Stimulated activated CD8-positive, alpha-beta memory T cell treated with anti-CD3 and anti-CD28 coated beads, Interleukin-7, amount 100 ng/mL, for 1 hour (primary cell): ENCODE results near the gene C2CD5.
"Not testable (repeated sequence)": the region's sequence is repeated elsewhere in the genome, so short reads cannot be mapped to it uniquely, and the experiment has no call there.

Experiments used
- DNase-seq, 2 donors: peaks; one replicate each; pipeline ENCODE4 v3.0.0-alpha.2; 2020; ENCODE audit warnings: low read depth in 2 of 2

Gene C2CD5

GRCh38 chr12:22480814-22481213 is 63.5 kb downstream of the C2CD5 start:
- DNase-seq = not testable (repeated sequence)

GRCh38 chr12:22480016-22480415 is 64.3 kb downstream of the C2CD5 start:
- no peak for DNase-seq

GRCh38 chr12:22477894-22478287 is 66.5 kb downstream of the C2CD5 start:
- no peak for DNase-seq

GRCh38 chr12:22477166-22477893 is 67.0 kb downstream of the C2CD5 start:
- DNase-seq = no peak

- no peak for DNase-seq
Observed at GRCh38 chr12:22476133-22476532, 68.2 kb downstream of the C2CD5 start.

- no peak for DNase-seq
Observed at GRCh38 chr12:22474970-22475720, 69.2 kb downstream of the C2CD5 start.

GRCh38 chr12:22473212-22473611 is 71.1 kb downstream of the C2CD5 start:
- no peak for DNase-seq

- no peak for DNase-seq
Observed at GRCh38 chr12:22467190-22467589, 77.2 kb downstream of the C2CD5 start.

GRCh38 chr12:22463306-22463705 is 81.0 kb downstream of the C2CD5 start:
- DNase-seq = no peak

- no peak for DNase-seq
Observed at GRCh38 chr12:22461786-22462185, 82.6 kb downstream of the C2CD5 start.

- no peak for DNase-seq
Observed at GRCh38 chr12:22459838-22460490, 84.4 kb downstream of the C2CD5 start.

- DNase-seq = no peak
Observed at GRCh38 chr12:22458298-22458937, 85.9 kb downstream of the C2CD5 start.

- DNase-seq = no peak
Observed at GRCh38 chr12:22457085-22457484, 87.3 kb downstream of the C2CD5 start.

- DNase-seq = no peak
Observed at GRCh38 chr12:22453511-22453910, 90.8 kb downstream of the C2CD5 start.

- DNase-seq = no peak
Observed at GRCh38 chr12:22447223-22447622, 97.1 kb downstream of the C2CD5 start.

GRCh38 chr12:22444317-22444665 is 100.1 kb downstream of the C2CD5 start:
- DNase-seq = not testable (repeated sequence)

- DNase-seq = peak; percentile 14 to 15
Observed at GRCh38 chr12:22443379-22444316, 100.7 kb downstream of the C2CD5 start.

- DNase-seq = no peak
Observed at GRCh38 chr12:22437031-22437806, 107.1 kb downstream of the C2CD5 start.

GRCh38 chr12:22435583-22435982 is 108.8 kb downstream of the C2CD5 start:
- DNase-seq = no peak

- DNase-seq = no peak
Observed at GRCh38 chr12:22431693-22432251, 112.6 kb downstream of the C2CD5 start.
